ENCODE measurements around the gene NUMBL.

GRCh38 chr19:40705950-40706619 is 15.6 kb upstream of the NUMBL start:
- TF ChIP-seq CTCF (IDR thresholded peaks at IDR 0.05): no peak
- no peak for TF ChIP-seq POLR2A (IDR thresholded peaks at IDR 0.05)

All from heart left ventricle (tissue), 13 donors.